Activated T-cell treated with anti-CD3 and anti-CD28 coated beads for 4 hours (primary cell): Measurements from ENCODE around the gene RPUSD3.
A peak's percentile ranks its signal among the peaks of the same experiment; 100 is the strongest.

ENCODE experiments used
- DNase-seq: peaks from one replicate; pipeline ENCODE4 v3.0.0-alpha.2; 2020

RPUSD3 gene

GRCh38 chr3:9828801-9829755 is 14.7 kb downstream of the RPUSD3 start:
- DNase-seq = no peak

- DNase-seq = no peak
Measured at GRCh38 chr3:9826815-9827573, 16.8 kb downstream of the RPUSD3 start.

- DNase-seq = no peak
Measured at GRCh38 chr3:9825451-9826040, 18.3 kb downstream of the RPUSD3 start.

- DNase-seq = no peak
Measured at GRCh38 chr3:9820946-9821345, 22.9 kb downstream of the RPUSD3 start.

DNA sequence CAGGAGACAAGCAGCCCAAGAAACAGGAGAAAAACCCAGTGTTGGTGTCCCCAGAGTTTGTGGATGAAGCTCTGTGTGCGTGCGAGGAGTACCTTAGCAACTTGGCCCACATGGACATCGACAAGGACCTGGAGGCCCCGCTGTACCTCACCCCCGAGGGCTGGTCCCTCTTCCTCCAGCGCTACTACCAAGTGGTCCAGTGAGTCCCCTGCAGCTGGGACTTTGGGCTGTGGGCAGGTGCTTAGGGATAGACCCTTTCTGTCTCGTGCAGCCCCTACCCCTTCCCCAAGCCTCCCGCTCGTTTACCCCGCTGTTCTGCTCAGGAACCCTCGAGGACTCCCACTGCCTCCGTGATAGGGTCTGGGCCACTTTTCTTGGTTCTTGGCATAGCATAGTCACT is 23.3 kb downstream of the RPUSD3 start:
- DNase-seq = no peak

- no peak for DNase-seq
Measured at GRCh38 chr3:9818666-9819335, 25.0 kb downstream of the RPUSD3 start.

- DNase-seq = no peak
Measured at GRCh38 chr3:9817436-9817835, 26.4 kb downstream of the RPUSD3 start.

- no peak for DNase-seq
Measured at GRCh38 chr3:9815986-9816385, 27.8 kb downstream of the RPUSD3 start.

- no peak for DNase-seq
Measured at GRCh38 chr3:9812870-9813483, 30.8 kb downstream of the RPUSD3 start.

GRCh38 chr3:9810846-9811245 is 33.0 kb downstream of the RPUSD3 start:
- DNase-seq = no peak

GRCh38 chr3:9810433-9810770 is 33.4 kb downstream of the RPUSD3 start:
- no peak for DNase-seq

DNA sequence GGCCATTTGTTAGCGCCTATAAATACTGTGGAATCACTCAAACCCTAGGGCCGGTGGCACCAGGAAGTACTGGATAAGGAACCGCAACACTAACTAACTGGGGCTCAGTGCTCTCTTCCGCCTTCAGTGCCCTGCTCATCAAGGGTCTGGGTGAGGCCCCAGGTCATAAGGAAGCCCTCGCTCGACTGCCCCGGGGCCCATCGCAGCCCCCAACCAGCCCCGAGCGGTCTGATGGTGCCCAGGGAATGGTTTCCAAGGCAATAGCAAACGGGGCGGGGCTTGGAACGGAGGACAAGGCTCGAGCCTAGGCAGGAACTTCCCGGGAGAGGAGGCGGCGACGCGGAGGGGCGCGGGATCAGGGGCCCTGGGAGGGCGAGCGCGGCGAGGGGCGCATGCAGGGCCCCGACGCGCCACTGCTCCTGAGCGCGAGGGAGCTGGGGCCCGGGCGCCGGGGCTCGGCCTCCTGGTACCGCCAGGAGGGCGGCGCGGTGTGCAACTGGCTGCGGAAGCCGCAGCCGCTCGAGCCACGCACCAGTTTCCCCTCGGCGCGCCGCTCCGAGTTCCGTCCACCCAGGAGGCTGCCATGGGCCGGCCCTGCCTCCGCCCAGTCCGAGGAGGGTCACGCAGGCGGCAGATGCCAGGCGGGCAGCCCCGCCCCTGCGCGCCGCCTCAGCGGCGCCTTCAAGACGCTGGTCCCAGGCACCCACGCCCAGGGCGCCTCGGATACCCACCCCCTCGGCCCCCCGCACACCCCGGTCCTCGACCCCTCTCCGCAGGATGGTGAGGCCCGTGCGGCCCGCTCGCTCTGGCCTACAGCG is 34.0 kb downstream of the RPUSD3 start, which contains the start of gene TTLL3:
TSS of gene TTLL3 (plus strand) at position 648 of the 818 bp plus-strand sequence. CDS start 400 bp downstream, outside the sequence.
- peak; percentile 23 for DNase-seq

- no peak for DNase-seq
Measured at GRCh38 chr3:9809239-9809614, 34.6 kb downstream of the RPUSD3 start.

GRCh38 chr3:9808345-9809037 is 35.3 kb downstream of the RPUSD3 start:
- peak; percentile 28 for DNase-seq

DNA sequence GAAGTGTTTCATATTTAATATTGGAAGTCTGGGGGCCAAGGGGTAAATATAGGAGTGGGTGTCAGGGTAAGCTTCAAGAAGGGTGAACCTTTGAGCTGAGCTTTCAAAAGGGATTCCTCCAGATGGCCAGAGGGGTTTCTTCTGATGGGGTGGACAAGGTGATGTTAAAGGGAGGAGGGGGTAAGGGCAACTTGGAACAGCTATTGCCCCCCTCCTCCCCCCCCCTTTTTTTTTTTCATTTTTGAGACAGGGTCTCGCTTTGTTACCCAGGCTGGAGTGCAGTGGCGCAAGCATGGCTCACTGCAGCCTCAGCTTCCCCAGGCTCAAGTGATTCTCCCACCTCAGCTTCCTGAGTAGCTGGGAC is 35.8 kb downstream of the RPUSD3 start:
- DNase-seq = no peak

DNA sequence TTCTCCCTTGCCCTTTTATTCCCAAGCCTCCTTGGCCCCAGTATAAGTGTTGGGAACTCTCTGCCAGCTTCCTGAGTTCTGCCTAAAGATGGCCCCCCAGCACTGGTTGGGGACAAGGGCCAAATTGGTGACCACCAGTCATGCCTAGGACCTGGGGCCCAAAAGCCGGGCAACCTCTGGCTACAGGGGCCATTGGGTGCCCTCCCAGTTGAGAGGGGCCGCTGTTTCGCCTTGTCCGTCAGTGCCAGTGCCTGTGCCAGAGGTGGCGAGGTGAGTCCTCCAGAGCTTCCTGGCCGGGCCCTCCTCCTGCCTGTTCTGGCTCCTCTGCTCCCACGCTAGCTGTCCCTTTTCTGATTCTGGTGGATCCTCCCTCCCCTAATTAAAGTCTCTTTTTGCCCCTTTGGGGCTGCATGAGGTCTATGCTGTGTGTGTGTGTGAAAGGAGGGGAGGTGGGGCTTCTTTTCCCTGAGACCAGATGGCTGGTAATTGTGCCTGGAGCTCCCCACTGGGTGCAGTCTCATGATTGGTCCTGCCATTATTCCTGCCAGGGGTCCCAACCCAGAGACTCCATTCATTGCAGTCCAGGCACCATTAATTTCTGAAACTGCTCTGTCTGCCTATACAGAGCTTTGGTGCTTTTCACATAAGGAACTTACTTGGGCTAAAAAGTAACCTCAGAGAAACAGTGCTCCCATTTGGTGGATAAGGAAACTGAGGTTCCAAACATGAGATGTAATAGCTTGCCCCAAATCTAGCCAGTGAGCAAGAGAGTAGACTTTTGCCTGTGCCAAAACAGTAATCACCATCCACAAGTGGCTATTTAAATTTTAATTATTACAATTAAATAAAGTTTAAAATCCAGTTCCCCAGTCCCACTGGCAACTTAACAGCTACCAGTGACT is 36.9 kb downstream of the RPUSD3 start:
- DNase-seq = no peak

DNA sequence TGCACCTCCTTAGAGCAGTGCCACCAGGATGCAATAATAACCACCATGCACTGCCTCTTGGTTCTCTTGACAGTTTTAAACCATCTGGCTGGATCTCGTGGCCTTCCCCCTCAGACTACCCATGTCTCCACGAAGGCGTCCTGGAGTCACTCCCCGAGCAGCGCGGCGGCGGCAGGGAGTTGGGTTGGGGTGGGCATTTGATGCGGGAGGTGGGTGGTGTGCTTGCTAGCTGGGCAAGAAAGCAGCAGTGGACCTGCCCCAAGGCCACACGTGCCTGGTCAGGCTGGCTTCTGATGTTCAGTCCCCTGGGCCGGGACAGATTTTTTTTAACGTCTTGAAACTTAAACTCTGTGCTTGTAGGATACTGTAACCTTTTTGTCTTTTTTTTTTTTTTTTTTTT is 37.7 kb downstream of the RPUSD3 start:
- no peak for DNase-seq

- DNase-seq = no peak
Measured at GRCh38 chr3:9804996-9805395, 38.8 kb downstream of the RPUSD3 start.

GRCh38 chr3:9803494-9803893 is 40.3 kb downstream of the RPUSD3 start:
- DNase-seq = no peak

GRCh38 chr3:9800529-9800928 is 43.3 kb downstream of the RPUSD3 start:
- no peak for DNase-seq
